Measurements from ENCODE around the gene ZNF35.
A peak's percentile ranks its signal among the peaks of the same experiment; 100 is the strongest.
"Not testable (repeated sequence)": the region's sequence is repeated elsewhere in the genome, so short reads cannot be mapped to it uniquely, and the experiment has no call there.

The ZNF35 gene

DNA sequence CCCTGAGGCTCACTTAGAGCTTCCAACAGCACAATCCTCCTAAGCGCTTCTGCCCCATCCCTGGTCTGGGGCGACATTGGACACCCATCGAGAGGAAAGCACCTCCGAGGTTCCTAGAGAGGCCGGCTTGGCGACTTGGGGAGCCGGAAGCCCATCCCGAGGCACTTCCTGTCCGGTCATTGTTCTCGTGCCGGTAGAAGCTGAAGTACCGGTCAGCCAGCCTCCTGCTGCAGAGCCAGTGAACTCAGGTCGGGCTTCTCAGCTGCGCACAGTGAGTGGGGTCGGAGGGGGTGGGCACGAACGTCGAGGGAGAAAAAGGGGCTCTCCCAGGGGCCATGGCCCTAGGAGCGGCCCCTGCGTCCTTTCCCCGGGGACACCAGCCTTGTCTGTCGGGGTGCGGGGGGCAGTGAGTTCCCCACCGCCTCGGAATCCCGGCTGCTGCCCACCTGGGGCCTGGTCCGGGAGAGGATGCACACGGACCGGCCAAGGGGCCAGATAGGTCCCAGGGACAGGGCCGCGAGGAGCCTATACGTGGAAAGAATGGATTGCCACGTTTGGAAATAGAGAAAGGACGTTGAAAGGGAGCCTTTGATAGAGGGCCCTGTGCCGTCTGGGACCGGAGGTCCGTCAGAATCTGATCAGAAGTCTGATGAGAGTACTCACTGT lies at the start of gene ZNF35:
Gene ZNF35 (plus strand): TSS at position 169 of the 666 bp plus-strand sequence. CDS start 2,336 bp downstream, outside the sequence.
- no peak for DNase-seq (ENCODE audit: extremely low read depth in 1 of 2, low read depth in 1 of 2)

DNA sequence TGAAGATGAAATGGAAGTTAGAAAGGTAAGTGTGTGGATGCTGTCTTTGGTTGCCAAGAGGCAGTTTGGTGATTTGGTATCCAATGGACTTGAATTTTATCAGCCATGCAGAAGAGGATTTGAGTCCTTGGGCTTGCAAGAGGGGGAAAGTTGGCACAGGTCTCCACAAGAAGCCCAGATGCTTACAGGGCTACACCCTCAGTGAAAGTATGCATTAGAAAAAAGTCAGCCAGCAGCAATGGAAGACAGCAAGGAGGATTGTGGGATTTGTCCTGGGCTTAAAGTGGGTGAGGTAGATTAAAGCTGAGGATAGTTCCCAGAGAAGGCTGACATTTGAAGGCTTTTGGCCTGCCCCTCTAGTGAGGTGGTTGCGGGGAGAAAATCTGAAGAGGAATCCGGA lies 46.8 kb upstream of the ZNF35 start:
- no peak for DNase-seq (ENCODE audit: extremely low read depth in 1 of 2, low read depth in 1 of 2)

DNA sequence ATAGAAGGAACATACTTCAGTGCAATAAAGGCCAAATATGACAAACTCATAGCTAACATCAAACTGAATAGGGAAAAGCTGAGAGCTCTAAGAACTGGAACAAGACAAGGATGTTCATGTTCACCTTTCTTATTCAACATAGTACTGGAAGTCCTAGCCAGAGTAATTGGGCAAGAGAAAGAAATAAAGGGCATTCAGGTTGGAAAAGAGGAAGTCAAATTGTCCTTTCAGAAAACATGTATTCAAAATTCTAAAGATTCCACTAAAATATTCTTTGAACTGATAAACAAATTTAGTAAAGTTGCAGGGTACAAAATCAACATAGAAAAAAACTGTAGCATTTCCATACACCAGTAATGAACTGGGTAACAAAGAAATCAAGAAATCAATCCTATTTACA lies 35.9 kb upstream of the ZNF35 start:
- DNase-seq (ENCODE audit: extremely low read depth in 1 of 2, low read depth in 1 of 2) = no peak

DNA sequence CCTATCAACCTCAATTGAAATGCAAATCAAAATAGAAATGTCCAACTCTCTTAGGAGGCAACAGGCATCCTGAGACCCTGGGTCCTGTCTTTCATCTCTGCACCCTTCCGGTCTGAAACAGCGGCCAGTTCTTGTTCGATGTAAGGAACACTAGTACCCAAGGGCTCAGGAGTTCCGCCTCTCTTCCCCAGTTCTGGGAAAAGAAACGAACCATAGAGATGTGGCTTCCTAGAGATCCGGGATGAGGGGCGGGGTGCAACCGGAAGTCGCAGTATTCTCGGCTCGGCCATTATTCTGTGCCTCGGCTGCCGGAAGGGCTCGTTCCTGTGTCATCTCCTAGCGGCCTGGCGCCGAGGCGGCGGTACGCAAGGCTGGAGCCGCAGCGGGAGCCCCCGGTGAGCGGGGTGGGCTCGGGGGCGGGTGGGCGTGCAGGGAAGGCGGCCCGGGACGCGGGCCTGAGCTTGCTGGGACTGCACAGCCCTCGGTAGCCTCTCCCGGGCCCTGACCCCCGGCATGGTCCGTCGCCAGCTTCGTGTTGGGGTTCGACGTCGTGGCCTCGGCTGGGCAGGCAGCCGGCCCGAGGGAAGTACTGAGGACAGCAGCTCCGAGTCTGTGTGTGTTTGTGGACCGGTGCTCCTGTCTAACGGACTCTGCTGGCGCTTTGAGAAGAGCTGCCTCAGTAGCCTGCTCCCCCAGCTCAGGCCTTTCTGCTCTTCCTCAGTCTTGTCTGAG lies 23.6 kb upstream of the ZNF35 start, which contains the start of gene ZNF197:
Gene ZNF197 (plus strand): TSS at position 288 of the 732 bp plus-strand sequence. CDS start 4,119 bp downstream, outside the sequence.
- peak in 1 of 2 donors; percentile 28 for DNase-seq (ENCODE audit: extremely low read depth in 1 of 2, low read depth in 1 of 2)

DNA sequence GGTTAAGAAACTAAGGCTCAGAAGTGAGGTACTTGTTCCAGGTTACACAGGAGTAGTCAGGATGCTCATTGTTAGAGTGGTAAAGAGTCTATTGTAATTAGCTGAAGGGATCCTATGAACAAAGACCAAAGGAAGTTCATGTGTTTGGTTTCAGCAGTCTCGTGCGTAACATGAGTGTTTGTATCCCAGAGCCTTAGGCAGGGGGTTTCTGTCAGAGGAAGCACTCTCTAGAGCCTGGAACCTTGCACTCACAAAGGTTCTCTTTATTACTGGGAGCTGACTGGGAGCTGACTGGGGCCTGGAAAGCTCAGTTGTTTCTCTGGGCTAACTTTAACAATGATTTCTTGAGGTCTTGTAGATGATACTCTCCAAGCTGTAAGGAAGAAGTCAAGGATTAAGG lies 19.8 kb upstream of the ZNF35 start:
- DNase-seq (ENCODE audit: extremely low read depth in 1 of 2, low read depth in 1 of 2) = no peak

DNA sequence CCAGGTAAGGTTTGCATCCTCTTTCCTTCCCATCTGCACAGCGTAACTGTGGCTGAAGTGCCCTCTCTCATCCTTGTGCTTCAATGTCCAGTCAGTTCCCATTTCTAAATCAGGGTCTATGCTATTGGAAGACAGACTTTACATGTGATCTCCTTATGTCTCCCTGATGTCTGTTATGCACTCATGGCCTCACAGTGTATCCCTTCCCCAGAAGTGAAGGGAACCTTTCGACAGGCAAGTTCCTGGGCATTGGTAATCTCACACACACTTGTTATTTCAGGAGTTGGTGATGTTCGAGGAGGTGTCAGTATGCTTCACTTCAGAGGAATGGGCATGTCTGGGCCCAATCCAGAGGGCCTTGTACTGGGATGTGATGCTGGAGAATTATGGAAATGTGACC lies 16.3 kb upstream of the ZNF35 start:
- DNase-seq (ENCODE audit: extremely low read depth in 1 of 2, low read depth in 1 of 2) = no peak

DNA sequence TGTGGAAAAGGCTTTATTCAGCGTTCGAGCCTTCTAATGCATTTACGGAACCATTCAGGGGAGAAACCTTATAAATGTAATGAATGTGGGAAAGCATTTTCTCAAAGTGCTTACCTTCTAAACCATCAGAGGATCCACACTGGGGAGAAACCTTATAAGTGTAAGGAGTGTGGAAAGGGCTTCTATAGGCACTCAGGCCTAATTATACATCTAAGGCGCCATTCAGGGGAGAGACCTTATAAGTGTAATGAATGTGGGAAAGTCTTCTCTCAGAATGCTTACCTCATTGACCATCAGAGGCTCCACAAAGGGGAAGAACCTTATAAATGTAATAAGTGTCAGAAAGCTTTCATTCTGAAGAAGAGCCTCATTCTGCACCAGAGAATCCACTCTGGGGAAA lies 6.2 kb upstream of the ZNF35 start:
- DNase-seq (ENCODE audit: extremely low read depth in 1 of 2, low read depth in 1 of 2) = no peak

DNA sequence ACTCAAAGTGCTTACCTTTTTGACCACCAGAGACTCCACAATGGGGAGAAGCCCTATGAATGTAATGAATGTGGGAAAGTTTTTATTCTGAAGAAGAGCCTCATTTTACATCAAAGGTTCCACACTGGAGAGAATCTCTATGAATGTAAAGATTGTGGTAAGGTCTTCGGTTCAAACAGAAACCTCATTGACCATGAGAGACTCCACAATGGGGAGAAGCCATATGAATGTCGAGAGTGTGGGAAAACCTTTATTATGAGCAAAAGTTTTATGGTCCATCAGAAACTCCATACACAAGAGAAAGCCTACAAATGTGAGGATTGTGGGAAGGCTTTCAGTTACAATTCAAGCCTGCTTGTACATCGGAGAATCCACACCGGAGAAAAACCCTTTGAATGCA lies 5.5 kb upstream of the ZNF35 start:
- DNase-seq (ENCODE audit: extremely low read depth in 1 of 2, low read depth in 1 of 2) = no peak

DNA sequence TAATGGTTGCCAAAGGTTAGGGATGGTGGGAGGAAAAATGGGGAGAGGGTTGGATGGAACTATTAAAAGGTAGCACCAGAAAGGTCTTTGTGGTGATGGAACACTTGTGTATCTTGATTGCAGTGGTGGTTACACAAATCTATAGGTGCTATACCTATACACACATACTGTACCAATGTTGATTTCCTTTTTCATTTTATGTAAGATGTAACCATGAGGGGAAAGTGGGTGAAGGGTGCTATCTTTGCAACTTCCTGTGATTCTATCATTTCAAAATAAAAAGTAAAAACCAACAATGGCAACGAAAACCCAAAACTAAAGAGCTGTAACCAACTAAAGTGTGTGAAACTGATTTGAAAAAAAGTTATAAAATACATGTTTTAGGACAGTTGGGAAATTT lies 761 bp upstream of the ZNF35 start:
- DNase-seq (ENCODE audit: extremely low read depth in 1 of 2, low read depth in 1 of 2) = no peak

DNA sequence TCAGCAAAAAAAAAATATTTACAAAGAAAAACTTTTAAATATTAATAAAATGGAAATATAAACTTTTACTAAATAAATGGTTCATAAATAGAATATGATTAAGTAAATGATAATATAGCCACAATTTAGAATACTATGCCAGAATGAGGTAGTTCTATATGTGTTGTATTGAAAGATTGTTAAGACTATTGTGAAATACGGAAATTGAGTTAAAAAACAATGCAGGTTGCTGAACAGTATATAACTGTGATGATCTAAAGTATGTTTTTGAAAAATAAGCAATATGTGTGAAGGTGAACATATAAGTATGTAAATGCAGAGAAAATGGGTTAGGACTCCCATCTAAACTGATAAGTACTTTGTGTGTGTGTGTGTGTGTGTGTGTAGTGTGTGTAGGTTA lies 1.2 kb downstream of the ZNF35 start:
- no peak for DNase-seq (ENCODE audit: extremely low read depth in 1 of 2, low read depth in 1 of 2)

DNA sequence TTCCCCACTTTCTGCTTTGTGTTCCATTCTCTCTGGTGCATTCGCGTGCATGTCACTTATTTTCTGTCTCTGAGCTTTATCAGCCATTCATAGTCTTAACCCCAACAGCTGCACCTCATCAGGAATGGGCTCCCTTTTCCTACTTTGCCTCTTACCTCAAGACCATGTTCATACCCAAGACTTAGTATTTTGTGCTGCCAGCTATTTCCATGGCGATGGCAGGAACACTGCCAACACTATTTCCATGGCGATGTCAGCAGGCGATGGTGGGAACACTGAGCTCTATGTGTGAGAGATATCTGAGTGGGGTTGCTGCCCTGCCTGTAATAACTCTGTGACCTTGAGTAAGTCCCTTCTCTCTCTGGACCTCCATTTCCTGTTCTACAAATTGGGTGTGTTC lies 5.5 kb downstream of the ZNF35 start:
- no peak for DNase-seq (ENCODE audit: extremely low read depth in 1 of 2, low read depth in 1 of 2)

DNA sequence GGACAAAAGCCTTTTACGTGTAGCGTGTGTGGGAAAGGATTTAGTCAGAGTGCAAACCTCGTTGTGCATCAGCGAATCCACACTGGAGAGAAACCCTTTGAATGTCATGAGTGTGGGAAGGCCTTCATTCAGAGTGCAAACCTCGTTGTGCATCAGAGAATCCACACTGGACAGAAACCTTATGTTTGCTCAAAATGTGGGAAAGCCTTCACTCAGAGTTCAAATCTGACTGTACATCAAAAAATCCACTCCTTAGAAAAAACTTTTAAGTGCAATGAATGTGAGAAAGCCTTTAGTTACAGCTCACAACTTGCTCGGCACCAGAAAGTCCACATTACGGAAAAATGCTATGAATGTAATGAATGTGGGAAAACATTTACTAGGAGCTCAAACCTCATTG lies 10.5 kb downstream of the ZNF35 start:
- DNase-seq (ENCODE audit: extremely low read depth in 1 of 2, low read depth in 1 of 2) = no peak

DNA sequence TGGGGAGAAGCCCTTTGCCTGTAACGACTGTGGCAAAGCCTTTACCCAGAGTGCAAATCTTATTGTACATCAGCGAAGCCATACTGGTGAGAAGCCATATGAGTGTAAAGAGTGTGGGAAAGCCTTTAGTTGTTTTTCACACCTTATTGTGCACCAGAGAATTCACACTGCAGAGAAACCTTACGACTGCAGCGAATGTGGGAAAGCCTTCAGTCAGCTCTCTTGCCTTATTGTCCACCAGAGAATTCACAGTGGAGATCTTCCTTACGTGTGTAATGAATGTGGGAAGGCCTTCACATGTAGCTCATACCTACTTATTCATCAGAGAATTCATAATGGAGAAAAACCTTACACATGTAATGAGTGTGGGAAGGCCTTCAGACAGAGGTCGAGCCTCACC lies 10.9 kb downstream of the ZNF35 start:
- no peak for DNase-seq (ENCODE audit: extremely low read depth in 1 of 2, low read depth in 1 of 2)

DNA sequence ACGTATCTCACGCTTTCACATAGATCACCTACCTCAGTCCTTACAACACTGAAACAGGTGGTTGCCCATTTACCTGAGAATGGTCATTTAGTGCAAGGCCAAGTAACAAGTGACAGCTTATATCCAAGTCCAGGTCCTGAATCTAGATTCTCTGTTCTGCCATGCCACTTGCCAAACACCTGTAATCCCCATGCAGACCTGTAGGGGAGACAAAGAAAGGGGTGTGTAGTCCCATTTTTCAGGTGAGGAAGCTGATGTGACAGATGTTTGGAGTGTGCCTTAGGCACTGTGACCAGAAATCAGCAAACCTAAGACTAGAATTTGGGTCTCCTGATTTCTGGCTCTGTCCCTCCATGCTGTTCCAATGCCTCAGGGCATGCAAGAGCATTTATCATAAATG lies 12.7 kb downstream of the ZNF35 start:
- DNase-seq (ENCODE audit: extremely low read depth in 1 of 2, low read depth in 1 of 2) = no peak

DNA sequence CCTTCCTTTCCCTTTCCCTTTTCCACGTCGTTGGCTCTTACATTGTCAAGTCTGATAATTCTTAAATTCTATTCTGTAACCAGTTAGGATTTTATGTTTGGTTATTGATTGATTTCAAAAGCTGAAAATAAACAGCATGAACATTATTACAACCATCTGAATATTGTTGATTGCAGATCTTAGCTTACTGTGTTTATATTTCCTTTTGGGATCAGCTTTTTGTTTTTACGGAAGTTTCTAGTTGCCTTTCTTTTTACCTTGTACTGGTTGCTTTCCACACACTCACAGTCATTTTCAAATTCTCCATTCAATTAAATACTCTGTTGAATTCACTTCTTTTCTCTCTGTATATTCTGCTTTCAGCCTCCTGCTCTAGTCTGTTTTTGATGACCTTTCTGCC lies 16.6 kb downstream of the ZNF35 start:
- no peak for DNase-seq (ENCODE audit: extremely low read depth in 1 of 2, low read depth in 1 of 2)

DNA sequence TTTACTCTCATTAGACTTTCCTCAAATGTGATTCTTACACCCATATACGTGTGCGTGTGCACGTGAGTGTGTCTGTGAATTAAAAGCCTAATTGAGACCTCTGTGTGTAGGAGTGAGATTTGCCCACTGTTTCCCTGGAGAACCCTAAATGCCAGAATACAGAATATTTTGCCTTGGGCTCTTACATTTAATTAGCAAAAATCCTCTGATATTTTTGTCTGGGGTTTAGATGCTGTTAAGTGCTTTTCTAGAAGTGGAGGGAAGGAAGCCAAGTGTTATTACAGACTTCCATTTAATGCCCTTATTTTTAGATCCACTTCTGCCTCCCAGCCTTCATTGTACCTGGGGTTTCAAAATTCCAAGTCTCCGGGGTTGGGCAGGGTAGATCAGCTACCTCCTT lies 17.8 kb downstream of the ZNF35 start:
- DNase-seq (ENCODE audit: extremely low read depth in 1 of 2, low read depth in 1 of 2) = no peak

DNA sequence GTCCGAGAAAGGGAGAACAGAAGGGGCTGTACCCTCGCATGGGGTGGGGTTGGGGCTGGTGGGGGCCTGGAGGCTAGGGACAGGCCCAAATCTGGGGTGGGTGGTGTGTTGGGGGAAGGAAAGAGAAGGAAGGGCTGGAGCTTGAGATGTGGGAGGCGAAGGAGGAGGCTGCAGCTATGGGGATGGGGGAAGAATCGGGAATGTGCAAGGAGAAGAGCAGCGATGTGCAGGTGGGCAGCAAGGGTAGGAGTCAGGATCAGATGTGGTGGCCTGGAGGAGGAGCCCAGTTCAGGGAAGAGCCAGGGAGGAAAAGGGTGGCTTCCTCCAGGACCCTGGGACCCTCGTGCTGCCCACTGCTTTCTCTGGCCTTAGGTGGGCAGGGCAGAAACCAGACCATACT lies 21.2 kb downstream of the ZNF35 start:
- no peak for DNase-seq (ENCODE audit: extremely low read depth in 1 of 2, low read depth in 1 of 2)

DNA sequence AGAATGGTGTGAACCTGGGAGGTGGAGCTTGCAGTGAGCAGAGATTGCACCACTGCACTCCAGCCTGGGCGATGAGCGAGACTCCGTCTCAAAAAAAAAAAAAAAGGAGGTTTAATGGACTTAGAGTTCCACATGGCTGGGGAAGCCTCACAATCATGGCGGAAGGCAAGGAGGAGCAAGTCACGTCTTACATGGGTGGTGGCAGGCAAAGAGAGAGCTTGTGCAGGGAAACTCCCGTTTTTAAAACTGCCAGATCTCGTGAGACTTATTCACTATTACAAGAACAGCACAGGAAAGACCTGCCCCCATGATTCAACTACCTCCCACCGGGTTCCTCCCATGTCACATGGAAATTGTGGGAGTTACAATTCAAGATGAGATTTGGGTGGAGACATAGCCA lies 24.9 kb downstream of the ZNF35 start:
- not testable (repeated sequence) for DNase-seq (ENCODE audit: extremely low read depth in 1 of 2, low read depth in 1 of 2)

DNA sequence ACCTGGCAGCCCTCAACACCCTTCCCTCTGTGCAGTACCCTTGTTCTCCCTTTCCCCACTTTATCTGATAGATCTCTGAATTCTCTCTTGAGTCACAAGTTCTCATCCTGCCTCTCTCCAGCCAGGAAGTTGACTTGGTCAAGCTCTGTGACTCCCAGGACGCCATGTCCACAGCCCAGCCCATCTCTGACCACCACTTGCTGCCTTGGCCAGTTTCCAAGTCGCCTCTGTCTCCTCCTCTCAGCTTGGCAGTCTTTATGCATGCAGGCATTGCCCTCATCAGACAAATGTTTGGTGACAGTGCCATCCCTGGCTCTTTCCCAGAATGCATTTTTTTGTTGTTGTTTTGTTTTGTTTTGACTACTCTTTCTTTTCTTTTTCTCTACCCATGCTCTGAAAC lies 25.7 kb downstream of the ZNF35 start:
- no peak for DNase-seq (ENCODE audit: extremely low read depth in 1 of 2, low read depth in 1 of 2)

DNA sequence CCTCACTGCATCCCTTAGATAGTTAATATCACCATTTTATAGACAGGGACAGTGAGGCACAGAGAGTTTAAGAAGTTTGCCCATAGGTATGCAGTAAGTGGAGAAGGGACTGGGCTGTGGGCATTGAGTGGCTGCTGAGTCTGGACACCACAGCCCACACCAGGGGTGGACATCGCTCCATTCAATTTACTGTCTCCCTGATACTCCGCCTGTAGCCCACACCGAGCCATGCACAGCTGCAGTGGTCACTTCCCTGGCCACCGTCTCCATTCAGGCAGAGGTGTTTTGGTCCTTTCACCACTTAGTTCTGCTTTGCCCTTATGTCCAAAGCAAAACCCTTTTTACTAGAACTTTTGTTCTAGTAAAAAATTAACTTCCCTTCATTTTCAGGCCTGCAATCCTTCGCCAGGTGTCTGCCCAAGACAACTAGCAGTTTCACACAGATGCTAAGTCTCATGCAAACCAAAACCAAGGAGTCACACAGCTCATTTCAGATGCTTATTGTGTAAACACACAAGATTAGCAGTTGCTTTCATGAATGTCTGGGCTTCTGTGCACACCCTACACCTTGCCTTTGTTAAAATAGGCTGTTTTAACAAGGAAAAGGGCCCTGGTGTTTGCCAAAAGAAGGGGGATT lies 30.1 kb downstream of the ZNF35 start:
- no peak for DNase-seq (ENCODE audit: extremely low read depth in 1 of 2, low read depth in 1 of 2)

DNA sequence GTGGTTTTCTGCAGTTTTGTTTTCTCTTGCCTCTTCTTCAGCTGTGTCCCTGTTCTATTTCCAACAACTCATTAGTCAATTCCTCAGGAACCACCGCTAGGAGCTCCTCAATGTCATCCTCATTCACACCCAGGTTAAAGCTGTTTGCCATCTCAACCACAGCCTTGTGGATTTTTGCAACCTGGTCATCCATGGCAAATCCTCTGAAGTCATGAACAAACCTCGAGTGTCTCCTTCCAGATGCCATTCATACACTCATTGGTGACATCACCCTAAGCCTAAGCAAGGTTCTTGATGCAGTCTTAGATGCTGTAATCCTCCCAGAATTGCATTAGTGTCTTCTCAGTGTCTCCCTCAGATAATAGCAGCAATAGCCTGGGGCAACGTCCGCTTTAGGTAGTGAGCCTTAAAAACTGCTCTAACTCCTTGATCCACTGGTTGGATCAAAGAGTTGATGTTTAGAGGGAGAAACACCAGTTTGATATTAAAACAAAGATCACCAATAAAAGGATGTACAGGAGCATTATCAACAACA lies 32.5 kb downstream of the ZNF35 start:
- DNase-seq (ENCODE audit: extremely low read depth in 1 of 2, low read depth in 1 of 2) = no peak

All from activated CD8-positive, alpha-beta memory T cell treated with anti-CD3 and anti-CD28 coated beads for 1 hour (primary cell).